GM18526 (cell line): ENCODE results near the gene DNAL1.

Source experiments
- POLR2A ChIP-seq: IDR thresholded peaks from 3 replicates; pipeline ENCODE4 v1.6.1; 2011; ENCODE audit not compliant: insufficient read length; ENCODE audit errors: extremely low read depth

Gene DNAL1

DNA sequence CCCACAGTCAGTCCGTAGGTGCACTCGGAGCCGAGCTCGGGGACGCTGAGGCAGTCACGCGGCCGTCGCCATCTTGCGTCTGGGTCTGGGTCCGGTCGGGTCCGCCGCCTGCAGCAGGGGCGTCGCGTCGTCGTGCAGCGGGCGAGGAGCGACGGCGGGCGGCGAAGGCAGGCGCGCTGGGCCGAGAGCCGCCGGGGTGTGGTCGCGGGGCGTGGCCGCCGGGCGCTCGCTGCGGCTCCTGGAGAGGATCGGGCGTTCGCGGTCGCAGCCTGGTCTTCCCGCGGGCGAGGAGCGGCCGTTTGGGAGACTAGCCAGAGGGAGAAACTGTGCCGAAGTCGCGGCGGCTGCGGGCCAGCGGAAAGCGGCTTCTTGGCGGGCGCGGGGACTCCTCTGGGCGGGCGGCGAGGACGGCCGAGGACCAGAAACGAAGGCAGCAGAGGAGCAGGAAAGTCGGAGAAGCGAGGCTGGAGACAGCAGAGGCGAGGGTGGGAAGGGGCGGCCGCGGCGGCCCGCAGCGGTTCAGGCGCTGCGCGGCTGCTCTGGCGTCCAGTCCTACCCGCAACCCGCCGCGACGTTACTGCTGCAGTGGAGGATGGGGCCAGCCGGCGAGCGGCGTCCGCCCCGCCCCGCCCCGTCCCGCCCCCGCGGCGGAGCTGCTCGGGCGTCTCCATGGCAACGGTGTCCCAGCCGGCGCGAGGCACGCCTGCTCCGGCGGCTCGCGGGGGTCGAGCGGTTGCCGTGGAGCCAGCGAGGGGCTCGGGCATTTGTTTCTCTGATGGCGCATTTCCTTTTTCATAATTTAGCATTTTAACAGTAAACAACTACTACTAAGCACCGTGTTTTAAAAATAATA, 69.2 kb downstream of the DNAL1 start, which contains the start of gene PNMA1:
Gene PNMA1 (minus strand): TSS at position 582 of the 853 bp plus-strand sequence. CDS start 745 bp downstream, outside the sequence.
- TF ChIP-seq POLR2A, result peak; percentile 51

DNA sequence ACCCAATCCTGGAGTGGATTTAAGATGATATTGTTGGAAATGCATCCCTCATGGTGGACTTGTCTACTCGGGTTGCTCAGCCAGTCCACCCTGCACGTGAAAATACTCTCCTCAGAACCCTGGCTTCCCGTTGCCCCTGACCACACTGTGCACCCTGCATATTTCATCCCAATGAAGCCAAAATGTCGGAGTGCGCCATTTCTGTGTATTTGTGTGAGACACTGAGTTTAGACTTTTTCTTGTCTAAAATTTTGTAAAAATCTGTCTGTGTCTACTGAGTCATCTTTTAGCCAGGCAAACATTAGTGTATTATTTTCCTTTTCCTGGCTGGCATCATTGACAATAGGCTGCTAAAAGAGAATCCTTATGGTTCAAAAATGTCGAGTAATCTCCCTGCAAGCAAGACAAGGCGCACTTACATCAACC, 69.9 kb downstream of the DNAL1 start:
- TF ChIP-seq POLR2A, result no peak

DNA sequence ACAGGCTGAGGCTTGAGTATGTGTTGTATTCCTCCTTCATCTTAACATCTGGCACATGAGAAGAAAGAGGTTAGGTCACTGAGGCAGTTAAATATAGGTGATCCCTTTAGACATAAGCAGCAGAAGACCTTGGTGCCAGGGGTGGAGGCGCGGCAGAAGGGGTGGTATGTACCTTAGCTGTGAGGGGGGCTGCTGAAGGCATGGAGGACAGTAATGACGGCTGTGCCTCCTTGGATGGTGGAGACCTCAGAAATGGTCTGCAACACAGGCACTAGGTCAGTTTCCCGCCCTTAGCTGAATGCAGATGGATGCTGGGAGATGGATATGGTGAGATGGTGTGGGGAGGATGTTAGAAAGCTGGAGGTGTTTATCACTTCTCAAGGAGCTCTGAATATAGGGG, 70.9 kb downstream of the DNAL1 start:
- TF ChIP-seq POLR2A, result no peak

DNA sequence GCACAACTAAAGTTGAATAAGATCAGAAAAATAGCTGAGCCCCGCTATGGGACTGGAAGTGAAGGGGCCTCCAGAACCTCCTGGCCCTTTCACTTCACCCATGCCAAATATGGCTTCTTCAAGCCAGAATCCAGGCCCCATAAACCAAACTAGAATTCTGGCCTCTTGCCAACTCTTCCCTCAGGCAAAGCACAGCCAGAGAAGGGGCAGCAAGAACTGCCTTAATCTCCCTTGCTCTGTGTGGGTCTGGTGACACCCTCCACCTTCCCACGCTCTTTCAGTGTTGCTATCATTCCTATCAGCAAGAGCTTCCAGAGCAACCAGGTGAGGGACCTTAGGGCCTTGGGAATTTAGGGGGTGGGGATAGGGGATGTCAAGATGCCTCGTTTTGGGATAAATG, 72.5 kb downstream of the DNAL1 start:
- TF ChIP-seq POLR2A, result no peak

DNA sequence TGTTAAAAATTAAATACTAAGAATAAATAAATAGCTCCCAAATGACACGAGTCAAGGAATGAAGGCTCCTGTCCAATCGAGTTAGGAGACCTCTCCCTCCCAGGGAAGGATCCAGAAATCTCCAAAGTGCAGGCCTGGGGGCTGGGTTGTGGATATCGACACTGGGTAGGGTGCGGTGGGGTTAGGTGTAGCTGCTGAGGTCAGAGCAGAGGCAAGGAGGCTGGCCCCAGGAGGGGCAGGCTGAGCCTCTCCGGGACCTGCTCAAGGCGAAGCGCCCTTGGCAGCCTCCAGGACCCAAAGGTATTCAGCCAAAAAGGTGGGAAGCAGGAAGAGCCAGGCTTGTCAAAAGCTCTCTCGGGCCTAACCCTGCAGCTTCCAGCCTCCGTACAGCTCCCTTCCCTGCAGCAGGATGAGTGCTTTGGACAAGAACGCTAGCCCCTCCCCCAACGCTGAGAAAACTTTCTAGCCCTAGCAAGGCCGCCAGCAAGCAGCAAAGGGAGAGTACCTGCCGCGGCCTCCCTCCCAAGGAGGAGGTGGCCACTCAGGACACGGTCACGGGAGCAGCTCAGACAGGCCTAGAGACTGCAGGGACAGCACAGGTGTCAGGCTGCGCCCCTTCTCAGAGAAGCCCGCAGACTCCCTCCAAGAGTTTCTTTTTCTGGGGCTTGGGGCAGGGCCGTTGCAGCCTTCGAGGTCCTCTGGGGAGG, 73.1 kb downstream of the DNAL1 start:
- TF ChIP-seq POLR2A, result no peak

DNA sequence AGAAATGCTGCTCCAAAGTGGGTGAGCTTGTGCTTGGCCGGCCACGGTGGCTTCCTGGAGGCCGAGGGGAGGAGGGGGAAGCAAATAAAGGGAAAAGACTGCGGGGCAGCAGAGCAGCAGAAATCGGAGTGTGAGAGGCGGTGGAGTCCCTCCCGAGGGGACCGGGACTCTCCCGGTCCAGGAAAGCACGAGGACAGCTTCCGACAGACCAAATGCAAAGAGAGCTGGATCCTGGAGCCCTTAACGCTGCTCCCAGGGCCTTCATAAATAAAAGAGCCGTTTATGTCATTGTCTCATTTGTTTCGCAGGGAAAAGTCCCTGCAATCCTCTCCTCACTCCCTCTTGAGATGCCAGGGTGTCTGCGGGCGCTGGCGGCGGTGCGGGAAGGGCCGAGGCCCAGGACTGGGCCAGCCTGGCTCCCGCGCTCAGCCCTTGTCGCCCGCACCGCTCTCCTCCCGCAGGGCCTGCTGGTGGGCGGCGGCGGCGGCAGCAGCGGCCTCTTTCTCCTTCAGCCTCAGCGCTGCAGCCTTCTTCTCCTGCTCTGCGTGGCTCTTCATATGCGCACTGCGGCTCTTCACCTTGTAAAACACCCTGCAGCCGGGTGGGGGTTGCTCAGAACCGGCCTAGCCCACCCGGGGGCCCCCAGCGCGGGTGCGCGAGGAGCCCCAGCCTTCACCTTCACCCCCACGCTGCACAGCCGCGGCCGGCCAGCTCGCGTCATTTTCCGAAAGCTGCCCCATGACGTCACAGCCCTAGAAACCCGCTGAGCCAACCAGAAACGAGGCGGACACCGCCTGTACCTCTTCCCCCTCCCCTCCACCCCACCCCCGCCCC, 73.8 kb downstream of the DNAL1 start:
- TF ChIP-seq POLR2A, result no peak

DNA sequence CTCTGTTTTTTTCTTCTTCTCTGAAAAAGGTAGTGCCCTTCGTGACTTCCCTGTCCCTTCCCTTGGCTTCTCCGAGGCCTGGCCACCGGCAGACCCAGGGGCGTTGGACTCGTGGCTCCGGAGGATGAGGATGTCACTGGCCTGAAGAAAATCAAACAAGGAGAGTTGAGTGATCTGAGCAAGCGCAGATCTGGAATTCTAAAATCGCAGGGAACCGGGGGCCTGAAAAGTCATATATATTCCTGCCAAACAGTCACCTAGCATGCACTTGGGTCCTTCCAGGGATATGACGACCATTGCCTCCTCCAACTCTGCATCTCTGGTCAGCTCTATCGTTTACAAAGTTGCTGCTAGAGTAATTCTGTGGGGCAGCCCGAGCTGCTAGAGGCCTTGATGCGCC, 74.6 kb downstream of the DNAL1 start:
- TF ChIP-seq POLR2A, result no peak

DNA sequence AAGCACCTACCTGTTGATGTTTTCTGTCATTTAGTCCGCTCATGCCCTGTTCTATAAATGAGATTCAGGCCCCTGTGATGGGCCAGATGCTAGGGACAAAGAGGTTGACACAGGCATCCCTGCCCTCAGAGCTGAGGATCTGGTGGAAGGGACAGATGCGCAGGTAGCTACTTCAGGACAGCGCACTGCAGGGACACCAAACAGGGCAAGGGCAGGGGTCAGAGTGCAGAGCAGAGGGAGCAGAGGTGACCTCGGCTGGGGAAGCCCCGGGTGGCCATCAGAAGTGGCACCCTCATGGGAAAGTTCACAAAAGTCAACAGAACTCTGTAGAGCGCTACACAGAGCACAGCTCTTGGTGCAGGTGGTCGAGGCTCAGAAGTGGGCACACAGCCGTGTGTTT, 75.0 kb downstream of the DNAL1 start:
- no peak for TF ChIP-seq POLR2A

DNA sequence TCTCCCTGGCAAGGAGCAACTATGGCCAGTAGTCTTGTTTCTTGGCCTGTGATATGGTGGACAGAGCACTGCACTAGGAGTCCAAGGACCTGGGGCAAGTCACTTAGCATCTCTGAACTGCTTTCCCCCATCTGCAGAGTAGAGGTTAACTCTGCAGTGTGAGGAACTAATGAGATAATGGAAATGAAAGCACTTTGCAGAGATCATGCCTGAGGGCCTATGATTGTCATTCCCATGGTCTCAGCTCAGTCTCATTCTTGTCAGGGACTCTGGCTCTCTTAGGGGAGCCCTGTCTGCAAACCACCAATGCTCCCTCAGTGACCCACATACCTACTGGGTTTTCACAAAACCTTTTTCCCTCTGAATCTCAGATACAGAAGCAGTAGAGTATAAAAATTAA, 75.8 kb downstream of the DNAL1 start:
- TF ChIP-seq POLR2A, result no peak

DNA sequence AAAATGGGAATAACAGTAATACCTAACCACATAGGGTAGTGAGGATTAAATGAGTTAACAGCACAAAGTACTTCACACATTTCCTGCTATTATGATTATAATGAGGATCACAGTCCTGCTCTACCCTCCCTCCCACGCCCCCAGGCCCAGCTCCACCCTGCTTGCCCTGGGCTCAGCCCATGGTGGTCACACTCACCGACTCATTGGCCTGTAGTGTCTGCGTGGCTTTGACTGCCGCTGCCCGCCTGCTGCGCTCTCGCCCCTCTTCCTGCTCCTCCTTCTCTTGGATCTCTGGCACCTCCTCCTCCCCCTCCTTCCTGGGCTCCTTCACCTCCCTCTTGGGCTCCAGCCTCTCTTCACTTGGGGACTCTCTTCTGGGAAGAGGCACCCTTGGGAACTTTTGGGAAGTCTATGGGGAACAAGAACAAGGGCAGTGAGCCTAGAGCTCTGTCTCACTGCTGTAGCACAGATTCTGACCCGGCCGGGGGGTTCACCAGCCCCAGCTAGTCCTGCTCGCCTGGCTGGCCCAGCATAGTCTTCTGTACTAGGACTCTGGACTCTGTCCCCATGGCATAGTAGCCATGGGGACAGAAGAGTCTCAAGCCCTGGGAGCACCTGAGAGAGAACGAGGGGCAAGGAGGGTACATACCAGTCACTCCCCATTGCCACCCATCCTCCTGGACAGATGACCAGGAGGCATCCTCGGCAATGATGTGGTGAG, 76.5 kb downstream of the DNAL1 start:
- no peak for TF ChIP-seq POLR2A

DNA sequence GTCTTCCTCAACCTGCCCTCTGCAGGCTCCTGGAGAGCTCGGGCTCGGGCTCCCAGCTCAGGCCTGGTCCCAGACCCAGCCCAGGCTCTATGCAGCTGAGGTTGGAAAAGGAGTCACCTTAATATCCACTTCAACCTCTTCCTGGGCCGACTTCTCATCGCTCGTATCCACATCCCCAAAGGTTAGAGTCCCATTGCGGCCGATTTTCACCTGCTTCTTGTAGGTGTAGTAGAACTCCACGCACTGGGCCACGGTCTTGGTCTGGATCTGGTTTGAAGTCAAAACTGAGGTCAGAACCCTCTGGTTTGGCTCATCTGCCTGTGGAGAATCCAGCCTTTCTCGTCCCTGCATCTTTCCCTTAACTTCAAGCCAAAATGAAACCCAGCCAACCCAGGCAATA, 77.8 kb downstream of the DNAL1 start:
- no peak for TF ChIP-seq POLR2A

DNA sequence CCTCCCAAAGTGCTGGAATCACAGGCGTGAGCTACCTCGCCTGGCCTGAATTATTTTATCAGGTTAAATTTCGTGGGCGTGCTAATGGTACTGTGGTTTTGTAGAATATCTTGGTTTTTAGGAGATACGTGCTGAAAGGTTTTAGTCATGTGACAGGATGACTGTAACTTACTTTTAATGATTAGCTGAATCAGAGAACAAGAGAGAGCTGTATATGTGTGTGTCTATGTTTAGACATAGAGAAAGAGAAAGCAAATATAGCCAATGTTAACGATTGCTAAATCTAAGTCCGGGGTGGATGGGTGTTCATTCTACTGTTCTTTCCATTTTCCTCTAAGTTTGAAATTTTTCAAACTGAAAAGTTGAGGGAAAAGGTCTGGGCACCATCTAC, 78.6 kb downstream of the DNAL1 start:
- no peak for TF ChIP-seq POLR2A

DNA sequence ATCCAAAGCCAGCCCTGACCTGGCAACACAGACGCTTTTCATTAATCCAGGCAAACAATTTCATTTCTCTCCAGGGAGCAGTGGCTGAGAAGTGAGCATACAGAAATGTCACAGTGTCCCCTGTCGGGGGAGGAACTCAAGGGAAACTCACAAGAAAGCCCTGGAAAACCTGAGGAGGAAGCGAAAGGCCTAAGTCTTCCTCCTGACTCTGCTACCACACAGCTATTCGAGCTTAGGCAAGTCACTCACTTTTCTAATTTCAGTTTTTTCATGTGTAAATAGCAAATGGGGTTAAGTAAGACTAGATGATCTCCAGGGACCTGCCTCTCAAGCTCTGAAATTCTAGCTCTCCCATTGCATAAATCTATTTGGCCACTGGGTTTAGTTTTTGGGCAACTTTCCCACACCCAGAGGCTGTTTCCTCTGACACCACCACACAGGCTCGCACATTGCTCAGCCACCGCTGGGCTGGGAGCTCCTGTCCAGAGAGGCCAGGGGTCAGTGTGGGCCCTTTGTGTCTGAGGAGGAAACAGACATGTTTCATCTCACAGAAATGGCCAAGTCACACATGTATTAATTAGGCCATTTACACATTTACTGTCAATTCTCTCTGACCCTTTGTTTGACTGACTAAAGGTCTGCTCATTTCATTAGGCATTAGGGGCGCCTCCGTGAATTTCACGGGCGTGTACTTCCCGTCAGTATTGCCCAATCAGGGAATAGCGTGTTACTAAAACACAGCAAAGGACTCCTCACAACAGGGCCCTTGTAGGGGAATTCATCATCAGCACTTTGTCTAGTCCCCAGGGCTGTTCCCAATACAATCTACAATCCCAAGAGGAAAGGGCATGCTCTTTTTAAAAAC, 79.2 kb downstream of the DNAL1 start:
- no peak for TF ChIP-seq POLR2A

DNA sequence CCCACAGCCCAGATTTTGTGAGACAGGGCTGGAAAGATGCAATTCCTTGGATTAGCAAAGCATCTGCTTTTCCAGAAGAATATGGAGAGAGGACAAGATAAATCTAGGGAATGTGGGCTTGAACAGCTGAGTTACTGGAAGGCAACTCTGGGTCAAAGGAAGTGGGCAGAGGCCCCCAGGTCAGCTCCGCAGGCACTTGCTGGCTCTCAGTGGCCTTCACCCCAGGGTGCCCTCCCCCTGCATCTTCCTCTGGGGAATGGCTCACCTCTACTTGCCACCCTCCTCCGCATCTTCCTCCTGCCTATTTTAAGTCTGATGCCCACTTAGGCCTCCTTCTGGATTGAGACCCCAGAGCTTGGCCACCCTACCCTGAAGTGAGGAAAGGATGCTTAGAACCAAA, 79.9 kb downstream of the DNAL1 start:
- no peak for TF ChIP-seq POLR2A
